HG03045 (cell line): ENCODE measurements around the gene PRKACG.
"Not testable (repeated sequence)": the region's sequence is repeated elsewhere in the genome, so short reads cannot be mapped to it uniquely, and the experiment has no call there.

Experiments
- ATAC-seq: cut with Tn5 transposase; IDR thresholded peaks from one replicate; pipeline ENCODE4 v1.9.1; 2021; ENCODE audit warnings: mild to moderate bottlenecking, moderate library complexity; ENCODE audit not compliant: unreplicated experiment

The PRKACG gene

DNA sequence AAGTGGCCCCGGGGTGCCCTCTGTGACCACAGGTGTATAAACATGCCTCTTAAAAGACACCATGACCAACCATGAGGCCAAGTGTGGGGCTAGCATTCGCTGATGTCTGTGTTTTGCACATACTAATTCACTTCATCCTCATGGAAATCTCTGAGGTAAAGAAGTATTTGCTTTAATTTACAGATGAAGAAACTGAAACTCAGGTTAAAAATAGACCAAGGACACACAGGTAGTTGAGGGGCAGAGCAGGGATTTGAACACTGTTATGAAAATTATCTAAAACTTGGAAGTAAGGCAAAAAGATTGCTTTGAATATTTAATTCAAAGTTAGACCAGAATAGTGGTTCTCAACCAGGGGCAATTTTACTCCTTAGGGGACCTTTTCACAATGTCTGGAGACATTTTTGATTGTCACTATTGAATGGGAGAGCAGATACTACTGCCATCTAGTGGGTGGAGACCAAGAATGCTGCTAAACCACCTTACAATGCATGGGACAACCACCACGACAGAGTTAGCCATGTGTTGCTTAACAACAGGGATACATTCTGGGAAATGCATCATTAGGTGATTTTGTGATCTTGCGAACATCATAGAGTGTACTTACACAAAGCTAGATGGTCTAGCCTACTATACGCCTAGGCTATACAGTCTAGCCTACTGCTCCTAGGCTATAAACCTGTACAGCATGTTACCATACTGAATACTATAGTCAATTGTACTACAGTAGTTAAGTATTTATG lies 13.6 kb upstream of the PRKACG start:
- no peak for ATAC-seq

DNA sequence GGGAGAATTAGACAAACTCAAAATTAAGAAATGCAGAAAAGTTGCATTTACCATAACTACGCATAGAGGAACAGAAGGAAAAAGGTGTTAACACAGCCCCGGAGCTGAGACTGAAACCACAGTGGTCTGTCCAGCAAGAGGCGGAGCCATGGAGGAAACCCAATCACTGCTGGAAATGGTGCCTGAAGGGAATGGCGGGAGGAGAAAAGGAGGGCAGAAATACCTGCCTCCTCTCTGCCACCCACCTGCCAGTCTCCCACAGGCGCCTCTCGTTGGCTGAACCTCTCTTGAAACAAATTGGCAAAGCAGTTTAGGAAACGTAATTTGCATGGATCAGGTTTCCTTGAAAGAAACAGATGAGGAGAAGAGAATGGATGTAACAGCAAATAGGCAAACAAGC lies 9.7 kb upstream of the PRKACG start:
- no peak for ATAC-seq

DNA sequence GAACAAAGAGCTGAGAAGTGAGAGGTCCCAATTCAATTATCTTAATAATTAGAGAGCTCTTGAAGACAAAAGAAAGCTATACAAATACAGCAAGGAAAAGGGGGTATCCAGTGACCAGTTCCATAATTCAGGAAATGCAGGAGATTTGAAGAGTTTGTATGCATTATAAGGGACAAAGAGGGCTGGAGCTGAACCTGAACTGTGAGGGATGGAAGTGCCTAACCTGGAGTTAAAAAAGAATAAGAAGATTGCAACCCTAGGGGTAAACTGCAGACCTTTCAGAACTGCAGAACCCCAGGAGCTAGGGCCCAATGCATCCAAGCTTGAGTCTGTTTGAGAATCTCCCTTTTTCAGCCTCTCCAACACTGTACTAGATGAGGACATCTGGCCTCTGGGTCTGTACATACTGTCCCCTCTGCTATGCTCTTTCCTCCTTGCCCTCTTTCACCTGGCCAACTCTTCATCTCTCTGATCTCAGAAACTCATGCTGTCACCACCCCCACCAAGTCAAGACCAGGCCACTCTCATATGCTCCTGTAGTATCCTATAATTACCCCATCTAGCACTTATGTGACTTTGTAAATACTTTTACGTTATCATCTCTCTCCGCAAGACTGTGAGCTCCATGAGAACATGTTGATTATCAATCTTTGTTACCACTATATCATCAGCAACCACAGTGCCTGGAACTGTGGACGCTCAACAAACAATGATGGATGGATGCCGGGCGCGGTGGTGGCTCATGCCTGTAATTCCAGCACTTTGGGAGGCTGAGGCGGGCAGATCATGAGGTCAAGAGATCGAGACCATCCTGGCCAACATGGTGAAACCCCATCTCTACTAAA lies 6.6 kb upstream of the PRKACG start:
- no peak for ATAC-seq

DNA sequence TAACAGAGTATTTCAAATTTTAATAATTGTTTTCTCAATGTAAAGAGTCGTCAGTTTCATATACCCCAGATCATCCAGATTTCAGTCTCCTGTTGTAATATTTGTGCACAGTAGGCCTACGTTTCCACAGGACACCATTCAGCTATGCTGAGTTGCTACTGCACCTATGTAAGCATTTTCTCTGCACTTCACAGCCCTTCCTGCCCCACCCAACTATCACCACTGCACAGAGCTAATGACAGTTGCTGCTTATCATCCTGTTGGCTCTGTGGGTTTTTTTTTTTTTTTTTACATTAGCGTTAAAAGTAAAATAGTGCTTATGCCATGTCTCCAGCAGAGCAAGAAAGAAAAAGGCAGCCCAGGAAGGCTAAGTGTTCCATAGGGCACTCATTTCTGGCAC lies 5.9 kb upstream of the PRKACG start:
- ATAC-seq = no peak

DNA sequence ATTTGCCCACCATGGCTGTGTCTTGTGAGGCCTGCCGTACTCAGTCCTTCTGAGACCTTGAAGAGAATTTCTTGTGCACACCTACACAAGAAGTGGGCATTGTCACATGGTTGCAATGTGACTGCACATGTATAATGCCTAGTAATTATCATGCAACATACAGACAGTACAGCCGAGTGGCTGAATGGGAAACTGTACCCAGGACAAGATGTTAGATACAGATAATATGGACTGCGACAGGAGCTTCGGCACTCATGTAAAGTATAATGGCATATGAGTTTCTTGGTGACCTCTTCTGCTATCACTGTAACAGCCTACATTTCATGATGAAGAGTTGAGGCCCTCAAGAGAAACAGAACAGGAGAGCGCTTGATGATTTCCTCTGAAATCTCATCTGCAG lies 4.8 kb upstream of the PRKACG start:
- no peak for ATAC-seq

DNA sequence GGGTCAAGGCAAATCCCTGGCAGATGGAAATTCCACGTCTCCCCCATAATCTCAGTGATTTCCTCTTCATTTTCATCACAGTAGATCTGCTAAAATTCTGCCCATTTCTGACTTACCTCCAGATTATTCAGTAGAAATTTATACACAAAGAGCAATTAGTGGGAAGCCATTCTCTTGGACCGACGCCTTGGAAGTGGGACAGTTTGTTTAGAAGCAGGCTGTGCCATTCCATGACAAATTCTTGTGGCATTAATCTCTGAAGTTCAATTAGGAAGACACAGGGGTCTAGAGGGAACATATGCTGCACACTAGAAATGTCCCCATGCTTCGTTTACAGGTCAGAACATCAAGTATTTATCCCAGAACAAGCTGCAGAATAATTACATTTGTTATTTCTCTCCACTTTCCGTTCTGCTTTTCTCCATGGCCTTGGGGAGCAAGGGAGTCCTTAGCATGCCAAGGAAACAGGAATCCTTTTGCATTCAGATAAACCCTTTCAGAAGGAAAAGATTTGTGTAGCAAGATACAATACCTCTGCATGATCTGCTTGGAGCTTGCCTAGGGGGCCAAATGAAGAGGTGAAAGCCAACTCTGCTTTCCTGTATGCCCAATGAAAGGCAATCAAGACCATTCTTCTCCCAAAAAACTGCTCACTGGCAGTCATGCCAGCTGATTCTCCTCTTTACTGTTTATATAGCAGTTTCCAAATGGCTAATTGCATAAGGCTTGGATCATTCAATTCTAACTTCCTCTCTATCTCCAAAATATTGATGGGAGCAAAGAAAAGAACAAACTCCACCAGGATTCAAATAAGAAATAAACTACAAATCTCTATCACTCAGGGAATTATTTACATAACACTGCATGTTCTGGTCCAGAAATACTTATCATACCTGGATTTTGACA lies 2.5 kb upstream of the PRKACG start:
- no peak for ATAC-seq

DNA sequence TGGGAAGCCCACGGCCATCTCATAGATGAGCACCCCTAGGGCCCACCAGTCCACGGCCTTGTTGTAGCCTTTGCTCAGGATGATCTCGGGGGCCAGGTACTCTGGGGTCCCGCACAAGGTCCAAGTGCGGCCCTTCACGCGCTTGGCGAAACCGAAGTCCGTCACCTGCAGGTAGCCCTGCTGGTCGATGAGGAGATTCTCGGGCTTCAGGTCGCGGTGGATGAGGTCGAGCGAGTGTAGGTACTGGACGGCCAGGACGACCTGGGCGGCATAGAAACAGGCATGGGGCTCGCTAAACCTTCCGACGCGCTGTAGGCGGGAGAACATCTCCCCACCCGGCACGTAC lies 558 bp downstream of the PRKACG start:
- no peak for ATAC-seq

DNA sequence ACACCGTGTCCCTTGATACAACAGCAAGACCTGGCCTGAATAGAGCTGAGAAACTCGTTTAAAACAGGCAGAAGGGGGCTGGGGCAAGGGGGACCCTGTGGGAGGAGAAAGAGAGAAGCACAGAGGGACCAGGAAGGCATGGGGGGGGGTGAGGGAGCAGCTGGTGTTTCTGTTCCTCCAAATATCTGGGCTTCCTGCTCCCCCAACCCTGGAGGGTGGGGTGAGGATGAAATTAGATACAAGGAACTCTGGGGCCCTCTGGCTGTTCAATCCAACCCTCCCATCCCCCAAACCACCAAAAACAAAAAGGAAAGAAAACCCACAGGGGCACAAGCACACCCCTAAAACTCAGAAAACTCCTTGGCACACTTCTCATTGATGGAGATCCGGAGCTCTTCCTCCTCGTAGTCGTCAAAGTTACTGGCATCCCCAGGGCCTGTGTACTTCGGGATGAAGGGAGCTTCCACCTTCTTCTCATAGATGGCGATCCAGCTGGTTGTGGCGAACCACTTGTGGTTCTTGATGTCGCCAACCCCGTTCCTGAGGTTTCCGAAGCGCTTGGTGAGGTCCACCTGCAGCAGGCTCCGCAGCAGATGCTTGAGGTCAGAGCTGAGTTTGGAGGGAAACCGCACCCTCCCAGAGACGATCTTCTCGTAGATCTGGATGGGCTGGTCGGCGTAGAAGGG lies 1.1 kb downstream of the PRKACG start:
- ATAC-seq = no peak

DNA sequence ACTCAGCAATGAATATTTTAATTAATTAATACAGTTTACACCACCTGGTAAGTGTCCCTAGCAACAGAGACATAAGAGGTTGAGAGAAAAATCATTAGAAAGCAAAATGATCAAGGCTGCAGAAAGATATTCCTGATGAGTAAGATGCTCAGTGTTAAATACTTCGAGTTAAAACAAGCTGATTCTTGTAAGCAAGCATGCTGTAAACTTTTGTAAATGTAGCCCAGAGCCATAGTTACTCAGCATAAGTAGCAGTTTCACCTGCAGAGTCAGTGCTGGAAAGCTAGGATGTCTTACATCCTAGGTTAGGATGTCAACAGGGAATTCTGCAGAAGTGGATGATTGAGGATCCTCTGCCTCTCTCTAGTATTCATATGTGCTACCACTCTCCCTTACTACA lies 4.2 kb downstream of the PRKACG start:
- ATAC-seq = no peak

DNA sequence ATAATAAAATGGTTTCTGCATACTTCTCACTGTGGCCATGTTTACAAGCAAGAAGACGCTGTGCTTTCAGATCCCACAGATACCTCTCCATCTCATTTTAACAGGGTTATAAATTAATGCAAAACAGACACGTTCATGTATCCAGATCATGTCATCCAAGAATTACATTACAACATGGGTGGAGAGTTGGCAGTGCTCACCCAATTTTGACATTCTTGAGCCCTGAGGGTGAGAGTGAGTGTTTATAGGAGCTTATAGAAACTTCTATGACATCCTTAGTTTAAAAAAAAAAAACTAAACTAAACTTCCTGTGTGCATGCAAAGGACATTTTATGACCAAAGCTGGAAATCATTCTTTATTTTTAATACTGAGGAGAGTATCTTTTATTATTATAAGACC lies 9.1 kb downstream of the PRKACG start:
- no peak for ATAC-seq

DNA sequence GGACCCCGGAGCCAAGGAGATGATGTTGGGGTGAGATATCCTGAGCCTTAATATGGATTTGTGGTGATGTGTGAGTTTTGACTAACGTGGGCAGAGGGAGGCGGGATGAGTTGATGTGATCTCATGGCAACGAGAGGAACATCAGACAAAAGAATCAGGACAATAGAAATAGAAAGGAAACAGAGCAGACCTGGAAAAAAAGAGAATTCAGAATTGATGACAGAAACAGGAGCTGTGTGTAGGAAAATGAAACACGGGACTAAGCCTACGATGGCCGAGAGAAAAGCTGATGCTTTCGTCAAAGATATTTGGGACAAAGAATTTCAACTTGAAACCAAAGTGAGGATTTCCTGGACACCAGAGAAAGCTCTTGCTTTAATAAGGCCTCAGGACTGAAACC lies 10.9 kb downstream of the PRKACG start:
- no peak for ATAC-seq

DNA sequence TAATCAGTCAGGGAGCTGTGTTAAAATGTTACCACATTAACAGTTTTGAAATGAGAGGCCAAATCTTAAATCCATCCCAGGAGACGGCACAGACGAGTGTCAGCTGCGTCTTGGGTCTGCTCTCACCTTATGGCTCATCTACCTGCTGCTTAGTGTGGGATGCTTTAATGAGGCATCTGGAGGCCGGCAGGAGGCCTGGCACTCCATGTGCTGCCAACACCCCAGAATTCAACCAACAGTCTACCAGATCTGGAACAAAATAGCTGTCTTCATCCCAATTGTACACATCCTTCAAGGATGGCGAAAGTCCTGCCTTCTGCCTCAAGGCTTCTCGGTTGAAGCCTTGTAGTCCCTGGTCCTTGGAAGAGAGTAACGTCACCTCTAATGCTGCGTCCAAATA lies 12.0 kb downstream of the PRKACG start:
- ATAC-seq = no peak

DNA sequence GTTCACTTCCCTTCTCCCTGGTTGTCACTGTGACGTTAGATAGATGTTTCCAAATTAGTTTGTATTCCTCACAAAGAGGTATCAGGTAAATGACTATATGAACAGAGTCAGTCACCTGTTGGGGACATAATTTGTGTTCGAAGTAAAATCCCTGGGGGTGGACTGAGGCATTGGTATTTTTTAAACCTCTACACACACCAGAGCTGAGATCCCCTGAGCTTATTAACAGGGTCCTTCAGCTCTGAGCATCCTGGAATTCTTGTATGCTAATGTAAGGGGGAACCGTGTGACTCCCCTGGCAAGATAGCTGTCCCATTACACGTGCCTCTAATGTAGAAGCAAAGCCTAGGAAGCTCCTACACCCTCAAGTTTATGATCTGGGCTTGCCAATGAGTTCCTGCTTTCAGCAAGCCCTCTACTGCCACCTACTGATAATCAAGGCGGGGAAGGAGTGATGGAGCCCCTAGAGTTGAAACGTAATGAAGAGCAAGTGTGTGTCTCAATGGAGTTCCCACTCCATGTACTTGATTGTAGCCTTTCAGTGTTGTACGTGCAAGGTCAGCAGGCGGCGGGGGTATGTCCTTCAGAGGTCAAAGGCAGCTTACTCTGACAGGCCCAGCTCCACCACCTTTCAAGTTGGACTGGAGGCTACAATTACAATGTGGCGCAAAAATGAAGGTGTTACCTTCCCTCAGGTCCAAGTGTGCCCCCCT lies 14.4 kb downstream of the PRKACG start:
- ATAC-seq = peak; percentile 86

DNA sequence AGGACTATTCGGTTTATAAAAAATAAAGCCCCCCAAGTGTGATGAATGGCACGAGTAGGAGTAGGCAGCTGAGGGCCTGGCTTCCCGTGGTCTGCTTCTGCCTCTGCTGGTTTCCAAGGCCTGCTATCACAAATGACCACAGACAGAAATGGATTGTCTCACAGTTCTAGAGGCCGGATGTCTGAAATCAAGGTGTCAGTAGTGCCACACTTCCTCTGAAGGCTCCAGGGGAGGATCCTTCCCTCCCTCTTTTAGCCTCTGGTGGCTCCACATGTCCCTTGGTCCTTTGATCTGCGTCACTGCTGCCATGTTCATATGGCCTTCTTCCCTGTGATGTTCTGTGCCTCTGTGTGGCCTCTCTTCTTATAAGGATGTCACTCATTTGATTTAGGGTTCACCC lies 15.1 kb downstream of the PRKACG start:
- no peak for ATAC-seq

DNA sequence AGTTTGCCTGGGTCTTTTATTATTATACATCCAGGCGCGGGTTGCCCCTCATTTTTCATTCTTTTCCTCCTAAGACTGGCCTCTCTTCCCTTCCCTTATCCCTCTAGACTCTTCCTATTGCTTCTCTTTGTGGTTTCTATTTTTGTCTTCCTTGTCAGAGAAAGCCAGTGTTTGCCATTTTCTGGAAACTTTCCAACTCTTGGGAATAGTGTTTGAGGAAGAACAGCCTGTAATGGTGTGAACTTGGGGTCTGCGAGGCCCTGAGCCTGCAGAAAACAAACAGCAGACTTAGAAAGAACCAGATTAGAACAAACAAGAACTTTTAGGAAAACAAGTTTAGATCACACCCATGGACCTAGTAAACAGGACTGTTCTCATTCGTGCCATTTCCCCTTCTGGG lies 15.5 kb downstream of the PRKACG start:
- ATAC-seq = no peak

DNA sequence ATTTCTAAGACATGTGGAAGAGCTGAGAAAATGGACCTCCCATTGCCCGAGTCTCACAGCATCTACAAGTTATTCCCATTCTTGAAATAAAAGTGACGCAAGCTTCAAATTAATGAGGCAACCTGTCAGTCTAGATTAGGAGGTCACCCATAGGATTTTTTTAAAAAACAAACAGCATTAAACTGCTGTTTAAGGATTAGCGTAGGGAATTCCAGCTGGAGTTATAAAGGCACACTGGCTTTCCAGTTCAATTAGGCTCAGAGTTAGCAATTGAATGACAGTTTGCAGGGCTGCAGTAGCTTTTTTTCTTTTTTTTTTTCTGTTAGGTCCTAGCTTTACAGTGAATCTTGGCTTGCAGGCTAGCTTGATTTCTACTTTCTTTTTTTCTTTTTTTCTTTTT lies 16.2 kb downstream of the PRKACG start:
- ATAC-seq = no peak

DNA sequence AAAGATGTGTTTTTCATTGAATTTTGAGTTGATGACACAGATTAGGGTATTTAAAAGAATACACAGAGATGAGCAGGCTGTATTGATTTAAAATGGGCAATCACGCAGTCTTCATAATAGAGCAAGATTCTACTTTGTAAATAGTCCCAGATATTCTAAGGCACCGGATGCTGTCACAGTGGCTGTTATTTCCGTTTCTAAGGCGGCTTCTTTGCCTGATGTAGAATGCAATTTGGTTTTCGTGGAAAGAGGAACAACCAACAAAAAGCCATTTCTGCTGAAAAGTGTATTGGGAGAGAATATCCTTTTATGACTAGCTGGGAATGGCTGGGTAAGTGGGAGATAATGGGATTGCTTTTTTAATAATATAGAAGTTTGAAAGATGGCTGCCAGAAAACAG lies 17.5 kb downstream of the PRKACG start:
- no peak for ATAC-seq

DNA sequence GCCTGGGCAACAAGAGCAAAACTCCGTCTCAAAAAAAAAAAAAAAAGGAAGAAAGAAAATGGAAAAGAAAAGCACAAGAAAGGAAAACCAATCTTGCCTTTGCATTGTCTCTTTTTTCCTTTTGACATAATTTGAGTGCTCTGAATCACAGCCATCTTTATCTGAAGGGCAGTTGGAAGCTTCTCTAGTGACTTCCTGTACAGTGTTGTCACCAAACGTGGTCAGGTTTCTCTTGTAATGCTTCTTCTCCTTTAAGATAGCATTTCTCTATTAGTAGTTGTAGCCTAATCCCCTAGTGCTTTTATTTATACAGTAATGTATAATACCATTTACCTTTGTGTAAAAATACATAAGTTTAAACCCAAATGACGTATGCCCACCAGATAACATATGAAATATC lies 18.1 kb downstream of the PRKACG start:
- no peak for ATAC-seq

DNA sequence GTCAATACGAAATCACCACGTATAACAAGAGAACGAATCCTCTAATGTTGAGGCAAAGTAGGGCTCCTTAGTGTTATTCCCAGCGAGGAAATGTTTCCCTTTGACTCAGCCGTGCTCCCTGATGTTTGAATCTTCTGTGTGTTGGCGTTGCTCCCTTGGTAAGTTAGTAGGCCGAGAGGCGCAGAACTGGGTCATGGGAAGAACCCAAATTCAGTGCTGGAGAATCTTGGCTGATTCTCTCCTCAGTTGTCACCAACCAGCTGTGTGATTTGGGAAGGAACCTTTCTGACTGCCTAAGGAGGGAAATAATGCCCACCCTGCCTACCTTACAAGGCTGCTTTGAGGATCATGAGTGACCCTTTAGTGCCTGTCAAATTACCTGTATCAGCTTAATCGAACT lies 22.5 kb downstream of the PRKACG start:
- no peak for ATAC-seq

DNA sequence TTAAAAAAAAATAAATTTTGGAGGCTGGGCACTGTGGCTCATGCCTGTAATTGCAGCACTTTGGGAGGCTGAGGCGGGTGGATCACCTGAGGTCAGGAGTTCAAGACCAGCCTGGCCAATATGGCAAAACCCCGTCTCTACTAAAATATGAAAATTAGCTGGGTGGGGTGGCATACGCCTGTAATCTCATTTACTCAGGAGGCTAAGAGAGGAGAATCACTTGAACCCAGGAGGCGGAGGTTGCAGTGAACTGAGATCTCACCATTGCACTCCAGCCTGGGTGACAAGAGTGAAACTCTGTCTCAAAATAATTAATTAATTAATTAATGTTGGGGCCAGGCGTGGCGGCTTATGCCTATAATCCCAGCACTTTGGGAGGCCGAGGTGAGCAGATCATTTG lies 27.0 kb downstream of the PRKACG start:
- ATAC-seq = not testable (repeated sequence)
